OCI-LY3 (cell line): ENCODE data around the gene PARD3.
"Not testable (repeated sequence)": the region's sequence is repeated elsewhere in the genome, so short reads cannot be mapped to it uniquely, and the experiment has no call there.

Source experiments
- CTCF ChIP-seq: fragments of 200-600, 300-600 bp; sonication (generic); IDR thresholded peaks from 2 replicates; pipeline ENCODE4 v1.5.1; 2014; ENCODE audit warnings: antibody characterized with exemption, low read length, low read depth
- EZH2phosphoT487 ChIP-seq: fragments of 200-600 bp; shearing (Covaris generic); IDR thresholded peaks from 2 replicates; pipeline ENCODE4 v1.6.1; 2018; ENCODE audit warnings: antibody characterized with exemption, mixed run types, low read depth

GRCh38 chr10:34067741-34068140 is 747.4 kb downstream of the PARD3 start:
- not testable (repeated sequence) for TF ChIP-seq CTCF, EZH2phosphoT487
